HG03196 (cell line): Measurements from ENCODE around the gene RIT2.

Source experiments
- ATAC-seq: cut with Tn5 transposase; IDR thresholded peaks from one replicate; pipeline ENCODE4 v1.9.1; 2021; ENCODE audit not compliant: unreplicated experiment

The RIT2 gene

GRCh38 chr18:42706618-42707017 is 408.9 kb downstream of the RIT2 start:
- no peak for ATAC-seq

GRCh38 chr18:42706029-42706608 is 409.4 kb downstream of the RIT2 start:
- ATAC-seq = no peak
